Measurements from ENCODE around the gene FCGR2B.

FCGR2B gene

GRCh38 chr1:161702250-161702649, 39.3 kb downstream of the FCGR2B start:
- Histone ChIP-seq H3K36me3 (ENCODE audit: control insufficient read depth, insufficient read depth, low read length) (no peaks in the 10 kb centered on the region), H3K27ac (ENCODE audit: insufficient read depth, low read length, poor library complexity, severe bottlenecking) (no peak overlapping the region), H3K4me3 (ENCODE audit: insufficient read depth, low read depth, low read length, poor library complexity, severe bottlenecking) (no peak overlapping the region), H3K4me1 (ENCODE audit: control insufficient read depth, insufficient read depth, low read length, poor library complexity, severe bottlenecking) (no peaks in the 10 kb centered on the region), H3K9me3 (ENCODE audit: control insufficient read depth, low read length) (no peaks in the 10 kb centered on the region), H3K27me3 (replicated peaks; ENCODE audit: control insufficient read depth, insufficient read depth, low read length, poor library complexity, severe bottlenecking) (no peaks in the 10 kb centered on the region)
- DNase-seq, result no peak

- no peak overlapping the region for H3K27ac ChIP-seq (ENCODE audit: insufficient read depth, low read length, poor library complexity, severe bottlenecking)
- no peaks in the 10 kb centered on the region for H3K27me3 ChIP-seq (replicated peaks; ENCODE audit: control insufficient read depth, insufficient read depth, low read length, poor library complexity, severe bottlenecking)
- H3K4me3 ChIP-seq (ENCODE audit: insufficient read depth, low read depth, low read length, poor library complexity, severe bottlenecking), result no peak overlapping the region
- no peaks in the 10 kb centered on the region for H3K36me3 ChIP-seq (ENCODE audit: control insufficient read depth, insufficient read depth, low read length)
- DNase-seq, result no peak
- H3K9me3 ChIP-seq (ENCODE audit: control insufficient read depth, low read length), result no peaks in the 10 kb centered on the region
- no peaks in the 10 kb centered on the region for H3K4me1 ChIP-seq (ENCODE audit: control insufficient read depth, insufficient read depth, low read length, poor library complexity, severe bottlenecking)
Observed at GRCh38 chr1:161705537-161705936, 42.6 kb downstream of the FCGR2B start.

GRCh38 chr1:161706113-161706481, 43.2 kb downstream of the FCGR2B start:
- H3K36me3 ChIP-seq (ENCODE audit: control insufficient read depth, insufficient read depth, low read length), result no peaks in the 10 kb centered on the region
- H3K4me3 ChIP-seq (ENCODE audit: insufficient read depth, low read depth, low read length, poor library complexity, severe bottlenecking), result no peak overlapping the region
- H3K9me3 ChIP-seq (ENCODE audit: control insufficient read depth, low read length), result no peaks in the 10 kb centered on the region
- no peak overlapping the region for H3K27ac ChIP-seq (ENCODE audit: insufficient read depth, low read length, poor library complexity, severe bottlenecking)
- H3K27me3 ChIP-seq (replicated peaks; ENCODE audit: control insufficient read depth, insufficient read depth, low read length, poor library complexity, severe bottlenecking), result no peaks in the 10 kb centered on the region
- no peak for DNase-seq
- H3K4me1 ChIP-seq (ENCODE audit: control insufficient read depth, insufficient read depth, low read length, poor library complexity, severe bottlenecking), result no peaks in the 10 kb centered on the region

GRCh38 chr1:161706482-161707347, 43.8 kb downstream of the FCGR2B start, which contains the start of gene FCRLA:
FCRLA (plus strand) TSS chr1:161707229; CDS start chr1:161707265, 36 bp downstream.
- Histone ChIP-seq H3K4me3 (ENCODE audit: insufficient read depth, low read depth, low read length, poor library complexity, severe bottlenecking) (no peak within 1 kb of the TSS), H3K4me1 (ENCODE audit: control insufficient read depth, insufficient read depth, low read length, poor library complexity, severe bottlenecking) (no peaks in the 10 kb centered on the region), H3K27me3 (replicated peaks; ENCODE audit: control insufficient read depth, insufficient read depth, low read length, poor library complexity, severe bottlenecking) (no peaks in the 10 kb centered on the region), H3K9me3 (ENCODE audit: control insufficient read depth, low read length) (no peaks in the 10 kb centered on the region), H3K27ac (ENCODE audit: insufficient read depth, low read length, poor library complexity, severe bottlenecking) (no peak within 1 kb of the TSS), H3K36me3 (ENCODE audit: control insufficient read depth, insufficient read depth, low read length) (no peaks in the 10 kb centered on the region)
- no peak for DNase-seq

GRCh38 chr1:161707503-161707902, 44.6 kb downstream of the FCGR2B start:
- H3K36me3 ChIP-seq (ENCODE audit: control insufficient read depth, insufficient read depth, low read length), result no peaks in the 10 kb centered on the region
- no peak overlapping the region for H3K4me3 ChIP-seq (ENCODE audit: insufficient read depth, low read depth, low read length, poor library complexity, severe bottlenecking)
- DNase-seq, result no peak
- no peaks in the 10 kb centered on the region for H3K9me3 ChIP-seq (ENCODE audit: control insufficient read depth, low read length)
- H3K27ac ChIP-seq (ENCODE audit: insufficient read depth, low read length, poor library complexity, severe bottlenecking), result no peak overlapping the region
- no peaks in the 10 kb centered on the region for H3K4me1 ChIP-seq (ENCODE audit: control insufficient read depth, insufficient read depth, low read length, poor library complexity, severe bottlenecking)
- no peaks in the 10 kb centered on the region for H3K27me3 ChIP-seq (replicated peaks; ENCODE audit: control insufficient read depth, insufficient read depth, low read length, poor library complexity, severe bottlenecking)

- Histone ChIP-seq H3K36me3 (ENCODE audit: control insufficient read depth, insufficient read depth, low read length) (no peaks in the 10 kb centered on the region), H3K9me3 (ENCODE audit: control insufficient read depth, low read length) (no peaks in the 10 kb centered on the region), H3K27ac (ENCODE audit: insufficient read depth, low read length, poor library complexity, severe bottlenecking) (no peak overlapping the region), H3K27me3 (replicated peaks; ENCODE audit: control insufficient read depth, insufficient read depth, low read length, poor library complexity, severe bottlenecking) (no peaks in the 10 kb centered on the region), H3K4me1 (ENCODE audit: control insufficient read depth, insufficient read depth, low read length, poor library complexity, severe bottlenecking) (no peaks in the 10 kb centered on the region), H3K4me3 (ENCODE audit: insufficient read depth, low read depth, low read length, poor library complexity, severe bottlenecking) (no peak overlapping the region)
- DNase-seq, result no peak
Observed at GRCh38 chr1:161709373-161709772, 46.4 kb downstream of the FCGR2B start.

GRCh38 chr1:161710560-161710959, 47.6 kb downstream of the FCGR2B start:
- no peaks in the 10 kb centered on the region for H3K4me1 ChIP-seq (ENCODE audit: control insufficient read depth, insufficient read depth, low read length, poor library complexity, severe bottlenecking)
- H3K27ac ChIP-seq (ENCODE audit: insufficient read depth, low read length, poor library complexity, severe bottlenecking), result no peak overlapping the region
- no peaks in the 10 kb centered on the region for H3K36me3 ChIP-seq (ENCODE audit: control insufficient read depth, insufficient read depth, low read length)
- no peaks in the 10 kb centered on the region for H3K27me3 ChIP-seq (replicated peaks; ENCODE audit: control insufficient read depth, insufficient read depth, low read length, poor library complexity, severe bottlenecking)
- H3K9me3 ChIP-seq (ENCODE audit: control insufficient read depth, low read length), result no peaks in the 10 kb centered on the region
- DNase-seq, result no peak
- no peak overlapping the region for H3K4me3 ChIP-seq (ENCODE audit: insufficient read depth, low read depth, low read length, poor library complexity, severe bottlenecking)

GRCh38 chr1:161718559-161719324, 55.8 kb downstream of the FCGR2B start:
- no peak overlapping the region for H3K4me3 ChIP-seq (ENCODE audit: insufficient read depth, low read depth, low read length, poor library complexity, severe bottlenecking)
- H3K4me1 ChIP-seq (ENCODE audit: control insufficient read depth, insufficient read depth, low read length, poor library complexity, severe bottlenecking), result no peaks in the 10 kb centered on the region
- no peaks in the 10 kb centered on the region for H3K9me3 ChIP-seq (ENCODE audit: control insufficient read depth, low read length)
- H3K27me3 ChIP-seq (replicated peaks; ENCODE audit: control insufficient read depth, insufficient read depth, low read length, poor library complexity, severe bottlenecking), result no peaks in the 10 kb centered on the region
- H3K27ac ChIP-seq (ENCODE audit: insufficient read depth, low read length, poor library complexity, severe bottlenecking), result no peak overlapping the region
- DNase-seq, result no peak
- H3K36me3 ChIP-seq (ENCODE audit: control insufficient read depth, insufficient read depth, low read length), result no peaks in the 10 kb centered on the region

- DNase-seq, result no peak
Observed at GRCh38 chr1:161719325-161719611, 56.3 kb downstream of the FCGR2B start.

GRCh38 chr1:161720422-161720821, 57.5 kb downstream of the FCGR2B start:
- H3K4me1 ChIP-seq (ENCODE audit: control insufficient read depth, insufficient read depth, low read length, poor library complexity, severe bottlenecking), result no peaks in the 10 kb centered on the region

More at GRCh38 chr1:161719325-161719611, 56.3 kb downstream of the FCGR2B start:
- H3K27ac ChIP-seq (ENCODE audit: insufficient read depth, low read length, poor library complexity, severe bottlenecking), result no peak overlapping the region
- H3K36me3 ChIP-seq (ENCODE audit: control insufficient read depth, insufficient read depth, low read length), result no peaks in the 10 kb centered on the region
- H3K4me1 ChIP-seq (ENCODE audit: control insufficient read depth, insufficient read depth, low read length, poor library complexity, severe bottlenecking), result no peaks in the 10 kb centered on the region
- no peak overlapping the region for H3K4me3 ChIP-seq (ENCODE audit: insufficient read depth, low read depth, low read length, poor library complexity, severe bottlenecking)
- H3K27me3 ChIP-seq (replicated peaks; ENCODE audit: control insufficient read depth, insufficient read depth, low read length, poor library complexity, severe bottlenecking), result no peaks in the 10 kb centered on the region
- no peaks in the 10 kb centered on the region for H3K9me3 ChIP-seq (ENCODE audit: control insufficient read depth, low read length)

More at GRCh38 chr1:161720422-161720821, 57.5 kb downstream of the FCGR2B start:
- Histone ChIP-seq H3K36me3 (ENCODE audit: control insufficient read depth, insufficient read depth, low read length) (no peaks in the 10 kb centered on the region), H3K27me3 (replicated peaks; ENCODE audit: control insufficient read depth, insufficient read depth, low read length, poor library complexity, severe bottlenecking) (no peaks in the 10 kb centered on the region), H3K9me3 (ENCODE audit: control insufficient read depth, low read length) (no peaks in the 10 kb centered on the region), H3K4me3 (ENCODE audit: insufficient read depth, low read depth, low read length, poor library complexity, severe bottlenecking) (no peak overlapping the region), H3K27ac (ENCODE audit: insufficient read depth, low read length, poor library complexity, severe bottlenecking) (no peak overlapping the region)
- no peak for DNase-seq

Measured in effector memory CD4-positive, alpha-beta T cell (primary cell).